Stimulated activated naive CD4-positive, alpha-beta T cell treated with Interleukin-2 at 50 U/mL for 16 hours (primary cell): ENCODE results near the gene MEF2A.
"Not testable (repeated sequence)": the region's sequence is repeated elsewhere in the genome, so short reads cannot be mapped to it uniquely, and the experiment has no call there.

ENCODE experiments used
- DNase-seq: peaks from one replicate; lab custom pipeline; 2025; lab: John Stamatoyannopoulos, UW

Gene MEF2A

DNA sequence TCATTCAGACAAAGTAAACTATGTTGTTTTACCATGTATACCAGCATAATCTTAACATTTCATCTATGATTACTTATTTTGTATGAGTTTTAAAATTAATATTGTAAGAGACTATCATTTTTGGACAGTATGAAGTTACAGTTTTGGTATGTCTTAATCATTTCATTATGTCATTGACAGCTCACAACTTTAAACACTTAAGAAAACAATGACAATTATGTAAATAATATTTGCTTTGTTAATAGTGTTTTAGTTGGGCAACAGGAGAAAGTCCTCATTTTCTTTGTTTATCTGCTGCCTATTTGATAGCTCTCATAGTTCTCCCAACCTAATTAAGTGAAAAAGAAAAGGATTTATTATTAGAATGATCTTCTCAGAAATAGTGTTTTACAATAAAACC lies 80.2 kb downstream of the MEF2A start:
- DNase-seq: no peak

DNA sequence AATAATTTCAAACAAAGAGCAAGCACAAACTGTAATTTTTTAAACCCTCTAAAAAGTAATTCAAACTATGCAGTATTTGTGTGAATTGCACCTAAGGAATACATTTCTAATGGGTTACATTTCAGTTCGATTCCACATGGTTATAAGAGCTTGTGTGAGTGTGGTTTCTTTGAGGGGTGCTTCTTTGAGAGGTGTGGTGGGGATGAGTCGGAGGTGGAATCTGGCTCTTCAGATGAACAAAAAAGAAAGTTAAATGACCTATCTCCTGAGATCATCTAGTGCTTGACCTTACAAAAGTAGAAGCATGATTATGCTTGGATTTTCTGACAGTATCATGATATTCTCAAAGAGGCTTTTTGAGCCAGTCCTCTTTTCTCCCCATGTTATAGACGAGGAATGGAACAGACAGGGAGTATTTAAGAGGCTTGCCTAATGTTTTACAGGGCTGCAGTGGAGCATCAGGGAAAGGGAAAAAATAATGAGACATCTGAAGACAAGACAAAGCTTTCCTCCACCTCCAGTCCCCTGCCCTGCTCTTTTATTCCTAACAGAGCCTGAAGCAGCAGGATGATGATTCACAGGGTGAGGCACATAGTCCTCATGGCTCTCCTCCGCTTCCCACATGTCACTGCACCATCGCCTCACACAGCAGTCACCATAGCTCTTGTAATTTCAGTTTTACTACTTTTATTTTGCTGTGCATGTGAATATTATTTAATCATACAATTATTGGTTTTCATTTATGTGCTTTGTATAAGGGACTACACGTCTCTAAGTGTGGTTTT lies 85.4 kb downstream of the MEF2A start:
- no peak for DNase-seq

DNA sequence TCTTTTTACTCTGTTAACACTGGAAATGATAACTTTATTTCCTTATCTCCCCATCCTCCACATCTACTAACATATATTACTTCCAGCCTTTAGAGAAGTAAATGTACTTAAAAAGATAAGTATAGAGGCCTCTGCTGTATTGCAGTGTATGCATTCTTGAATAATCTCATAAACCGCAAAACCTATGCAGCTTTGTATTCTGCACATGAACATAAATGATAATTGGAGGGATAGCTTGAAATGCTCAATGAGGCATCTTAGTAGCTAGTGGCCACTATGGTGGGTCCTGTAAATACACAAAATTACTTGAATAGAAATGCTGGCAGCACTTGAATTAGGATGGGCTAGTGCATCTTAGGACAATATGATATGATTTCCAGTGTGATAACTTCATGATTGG lies 90.4 kb downstream of the MEF2A start:
- DNase-seq: no peak

DNA sequence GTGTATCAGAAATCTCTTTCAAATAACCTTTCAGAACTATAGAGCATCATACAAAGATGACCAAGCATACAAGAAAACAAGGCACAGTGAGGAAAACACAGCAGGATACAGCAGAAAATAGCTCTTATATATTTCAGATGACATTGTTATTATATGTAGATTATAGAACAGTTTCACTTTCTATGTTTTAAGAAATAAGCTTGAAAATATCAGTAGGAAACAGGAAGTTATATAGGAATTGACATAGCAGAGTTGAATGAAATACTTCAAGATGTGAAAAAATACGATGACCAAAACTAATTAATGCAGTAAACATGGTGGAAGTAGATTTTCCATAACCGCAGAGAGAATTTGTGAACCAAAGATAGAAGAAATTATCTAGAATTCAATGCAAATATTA lies 92.2 kb downstream of the MEF2A start:
- DNase-seq: no peak

DNA sequence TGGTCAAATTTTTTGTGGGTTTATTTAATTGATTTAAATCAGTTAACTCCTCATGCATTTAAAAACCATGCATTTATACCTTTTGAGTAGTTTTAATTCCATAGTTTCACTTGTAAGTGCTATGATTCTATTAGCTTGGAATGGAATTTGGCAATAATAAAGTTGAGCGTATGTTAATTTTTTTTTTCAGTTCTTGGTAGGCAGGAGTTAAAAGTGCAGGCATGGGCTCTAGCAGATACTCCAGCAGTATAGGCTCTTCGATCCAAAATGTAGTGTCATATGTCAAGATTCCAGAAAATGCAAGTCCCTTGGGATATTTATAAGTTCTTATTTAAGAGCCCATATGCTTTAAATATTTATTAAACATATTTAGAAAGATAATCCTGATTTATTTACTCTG lies 97.1 kb downstream of the MEF2A start:
- DNase-seq: no peak

DNA sequence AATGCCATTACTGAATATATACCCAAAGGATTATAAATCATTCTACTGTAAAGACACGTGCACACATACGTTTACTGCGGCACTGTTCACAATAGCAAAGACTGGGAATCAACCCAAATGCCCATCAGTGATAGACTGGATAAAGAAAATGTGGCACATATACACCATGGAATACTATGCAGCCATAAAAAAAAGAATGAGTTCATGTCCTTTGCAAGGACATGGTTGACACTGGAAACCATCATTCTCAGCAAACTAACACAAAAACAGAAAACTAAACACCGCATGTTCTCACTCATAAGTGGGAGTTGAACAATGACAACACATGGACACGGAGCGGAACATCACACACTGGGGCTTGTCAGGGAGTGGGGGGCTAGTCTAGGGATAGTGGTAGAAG lies 100.3 kb downstream of the MEF2A start:
- not testable (repeated sequence) for DNase-seq

DNA sequence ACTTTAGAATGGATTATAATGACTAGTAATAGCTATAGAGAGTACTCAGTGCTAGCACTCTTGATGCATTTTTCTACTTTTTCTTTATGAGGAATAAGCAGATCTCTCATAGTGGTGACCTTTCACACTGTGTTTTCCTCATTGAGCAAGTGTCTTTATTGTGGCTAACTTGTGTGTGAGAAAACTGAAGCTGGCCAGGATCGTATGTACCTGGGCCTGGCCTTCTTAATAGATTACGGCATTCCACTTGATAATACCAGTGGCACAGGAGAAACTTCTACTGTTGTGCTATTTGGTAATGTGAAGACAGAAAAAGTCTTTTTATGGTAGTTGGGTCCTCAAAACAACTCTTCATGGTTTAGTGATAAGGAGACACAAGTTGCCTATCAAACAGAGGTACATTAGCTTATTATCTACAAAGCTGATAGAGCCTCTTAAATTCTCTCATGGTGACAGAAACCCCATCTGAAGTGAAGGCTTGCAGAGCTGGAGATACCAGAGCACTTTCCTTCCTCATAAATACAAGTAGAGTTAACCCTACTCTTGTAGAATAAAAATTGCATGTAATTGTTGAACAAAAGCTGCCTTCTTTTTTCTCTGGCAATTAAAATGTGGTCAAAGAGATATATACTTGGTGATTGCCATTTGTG lies 102.9 kb downstream of the MEF2A start:
- no peak for DNase-seq

DNA sequence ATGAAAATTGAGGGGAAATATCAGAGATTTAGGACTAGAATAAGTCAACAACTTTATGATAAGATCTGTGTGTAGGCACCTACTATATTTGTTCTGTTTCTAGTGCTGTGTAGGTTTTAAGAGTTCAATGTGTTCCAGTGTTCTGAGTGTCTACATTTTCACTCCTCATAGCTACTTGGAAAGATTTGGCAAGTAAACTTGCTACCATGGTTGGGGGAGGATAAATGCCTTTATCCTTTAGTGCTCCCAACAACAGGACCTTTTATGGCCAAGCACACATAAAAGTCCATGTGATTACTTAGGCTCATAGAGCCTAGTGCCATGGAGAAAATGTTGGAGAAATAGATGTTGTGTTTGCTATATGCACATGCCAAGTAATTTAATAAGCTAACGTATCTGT lies 103.5 kb downstream of the MEF2A start:
- no peak for DNase-seq

DNA sequence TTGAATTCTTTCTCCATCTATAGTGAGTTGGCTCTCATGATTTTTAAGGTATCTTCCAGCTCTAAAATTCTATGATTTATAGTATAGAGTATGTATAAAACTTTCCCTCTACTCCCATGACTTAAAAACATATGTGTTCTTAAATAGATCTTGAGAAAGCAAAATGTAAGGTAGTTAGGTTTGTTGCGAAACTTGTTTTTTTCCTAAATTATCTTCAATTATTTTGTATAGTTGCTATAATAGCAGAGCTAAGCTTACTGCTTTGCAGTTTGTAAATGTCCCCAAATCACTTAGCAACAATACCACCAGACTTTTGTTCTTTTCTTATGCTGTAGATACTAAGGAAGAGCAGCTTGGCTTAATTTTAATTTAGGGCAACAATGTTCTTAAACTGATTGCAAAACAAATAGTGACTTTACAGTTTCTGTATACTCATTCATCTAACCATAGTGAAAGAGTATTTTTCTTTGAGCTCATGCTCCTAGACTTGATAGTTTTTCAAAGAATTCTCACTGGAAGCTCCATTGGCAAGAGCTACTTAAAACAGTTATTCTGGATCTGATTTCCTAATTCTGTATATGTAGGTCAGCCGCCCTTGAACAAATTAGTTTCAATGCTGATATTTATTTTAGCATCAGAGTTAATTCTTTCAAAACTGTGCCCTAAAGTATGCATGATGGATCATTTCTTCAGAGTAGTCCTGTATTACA lies 106.3 kb downstream of the MEF2A start:
- no peak for DNase-seq

DNA sequence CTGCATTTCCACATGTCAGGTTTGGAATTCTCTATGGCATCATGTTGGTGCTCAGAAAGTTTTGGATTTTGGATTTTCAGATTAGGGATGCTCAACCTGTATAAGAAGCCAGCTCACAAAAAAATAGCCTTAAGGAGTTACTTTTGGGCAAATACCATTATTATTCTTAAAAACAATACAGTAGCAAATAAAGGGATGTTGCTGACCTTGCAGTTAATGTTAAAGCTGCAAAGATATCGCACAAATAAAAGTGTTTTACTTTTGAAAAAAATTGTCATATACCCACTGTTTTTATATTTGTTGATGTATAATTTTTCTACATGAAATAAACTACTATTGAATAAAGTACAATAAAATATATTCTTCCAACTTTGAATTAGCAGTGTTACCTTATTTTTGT lies 107.3 kb downstream of the MEF2A start:
- no peak for DNase-seq

DNA sequence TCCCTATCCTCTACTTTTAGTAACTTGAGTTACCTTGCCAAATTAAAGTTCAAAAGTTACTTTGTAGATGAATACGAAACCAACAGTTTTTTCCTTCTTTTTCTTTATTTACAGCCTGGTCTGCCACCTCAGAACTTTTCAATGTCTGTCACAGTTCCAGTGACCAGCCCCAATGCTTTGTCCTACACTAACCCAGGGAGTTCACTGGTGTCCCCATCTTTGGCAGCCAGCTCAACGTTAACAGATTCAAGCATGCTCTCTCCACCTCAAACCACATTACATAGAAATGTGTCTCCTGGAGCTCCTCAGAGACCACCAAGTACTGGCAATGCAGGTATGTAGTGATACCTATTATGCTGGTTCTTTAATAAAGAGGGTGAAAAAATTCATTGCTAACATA lies 108.5 kb downstream of the MEF2A start:
- DNase-seq: no peak

DNA sequence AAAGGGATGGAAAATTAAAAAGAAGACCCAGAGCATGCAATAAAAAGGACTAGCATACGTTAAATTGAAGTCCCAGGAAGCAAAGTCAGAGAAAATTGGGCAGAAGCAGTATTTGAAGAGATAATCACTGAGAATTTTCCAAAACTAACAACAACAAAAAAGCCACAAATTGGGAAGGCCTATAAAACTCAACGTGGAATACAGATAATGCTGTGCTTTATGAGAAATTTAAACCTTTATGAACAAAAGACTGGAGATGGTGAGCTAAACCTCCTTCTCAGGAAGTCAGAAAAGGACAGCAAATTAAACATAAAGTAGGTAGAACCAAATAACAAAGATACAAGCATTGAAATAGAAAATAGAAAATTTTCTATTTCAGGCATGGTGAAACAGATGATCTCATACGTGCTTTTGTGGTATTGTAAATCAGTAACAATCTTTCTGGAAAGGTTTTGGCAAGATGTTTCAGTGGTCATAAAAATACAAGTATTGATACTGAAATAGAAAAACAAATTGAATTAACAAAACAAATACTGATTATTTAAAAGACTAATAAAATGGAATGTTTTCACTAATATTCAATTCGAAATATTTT lies 111.9 kb downstream of the MEF2A start:
- no peak for DNase-seq

DNA sequence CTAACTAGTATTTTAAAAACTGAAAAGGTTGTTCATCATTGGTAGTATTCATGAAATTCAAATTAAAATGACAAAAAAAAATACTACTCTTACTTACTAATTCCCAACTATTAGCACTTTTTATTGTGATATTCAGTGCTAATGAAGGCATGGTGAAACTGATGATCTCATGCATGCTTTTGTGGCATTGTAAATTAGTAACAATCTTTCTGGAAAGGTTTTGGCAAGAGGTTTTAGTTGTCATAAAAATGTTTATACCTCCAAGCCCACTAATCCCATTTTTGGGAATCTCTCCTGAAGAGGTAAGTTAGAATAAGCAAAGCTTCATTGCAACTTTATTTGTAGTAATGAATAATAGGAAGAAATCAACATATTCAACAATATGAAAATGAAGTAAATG lies 114.5 kb downstream of the MEF2A start:
- no peak for DNase-seq

DNA sequence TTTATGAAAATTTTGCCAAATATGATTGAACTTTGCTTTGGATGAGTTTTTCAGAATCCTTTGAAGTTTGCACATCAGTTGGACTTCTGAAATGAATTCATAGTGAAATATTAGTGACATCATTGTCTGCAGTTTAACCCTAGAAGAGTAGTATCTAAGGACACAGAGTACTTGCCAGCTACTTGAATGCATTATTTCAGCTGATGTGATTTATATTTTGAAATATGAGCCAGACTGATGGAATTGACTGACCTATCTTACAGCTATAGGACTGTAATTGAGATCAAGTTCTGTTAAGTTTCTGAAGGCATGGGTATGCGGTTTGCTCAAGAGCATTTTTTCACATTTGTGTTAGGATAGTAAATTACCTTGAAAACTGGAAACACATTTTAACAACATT lies 116.2 kb downstream of the MEF2A start:
- DNase-seq: no peak

DNA sequence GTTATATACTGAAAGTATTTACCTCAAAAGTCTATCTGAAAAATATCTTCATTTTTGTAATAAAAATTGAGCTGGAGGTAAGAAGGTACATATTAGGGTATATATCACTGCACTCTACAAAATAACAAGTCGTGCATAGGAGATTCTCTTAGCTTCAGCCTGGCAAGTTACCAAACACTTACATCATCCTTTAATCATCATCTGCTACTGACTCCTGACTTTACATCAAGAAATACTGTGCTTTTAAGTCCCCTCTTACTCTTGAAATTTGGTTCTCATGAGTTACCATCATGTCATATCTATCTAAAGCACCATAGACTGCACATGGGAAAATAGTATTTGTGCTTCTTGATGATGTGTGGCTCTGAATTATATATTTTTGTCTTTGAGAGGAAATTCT lies 116.7 kb downstream of the MEF2A start:
- DNase-seq: no peak

DNA sequence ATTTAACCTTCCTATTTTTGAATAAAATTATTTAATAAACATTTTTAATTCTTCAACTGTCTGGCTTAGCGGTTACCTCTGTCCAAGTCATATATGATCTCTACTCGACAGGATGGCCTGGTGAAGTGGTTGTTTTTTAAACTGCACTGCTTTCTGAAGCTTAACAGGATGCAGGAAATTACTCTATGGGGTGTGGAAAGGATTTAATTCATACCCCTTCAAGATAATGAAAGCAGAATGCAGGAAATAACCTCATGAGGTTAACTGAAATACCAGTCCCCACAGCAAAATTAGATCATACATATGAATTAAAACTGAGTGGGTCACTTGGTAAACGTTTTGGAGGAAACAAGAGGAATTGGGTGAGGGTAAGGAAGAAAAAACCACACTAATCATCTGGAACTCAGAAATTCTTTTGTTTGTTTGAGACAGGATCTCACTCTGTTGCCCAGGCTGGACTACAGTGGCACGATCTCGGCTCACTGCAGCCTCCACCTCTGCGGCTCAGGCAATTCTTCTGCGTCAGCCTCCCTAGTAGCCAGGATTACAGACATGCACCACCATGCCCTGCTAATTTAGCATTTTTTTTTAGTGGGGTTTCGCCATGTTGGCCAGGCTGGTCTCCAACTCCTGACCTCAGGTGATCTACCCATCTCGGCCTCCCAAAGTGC lies 117.4 kb downstream of the MEF2A start:
- no peak for DNase-seq

DNA sequence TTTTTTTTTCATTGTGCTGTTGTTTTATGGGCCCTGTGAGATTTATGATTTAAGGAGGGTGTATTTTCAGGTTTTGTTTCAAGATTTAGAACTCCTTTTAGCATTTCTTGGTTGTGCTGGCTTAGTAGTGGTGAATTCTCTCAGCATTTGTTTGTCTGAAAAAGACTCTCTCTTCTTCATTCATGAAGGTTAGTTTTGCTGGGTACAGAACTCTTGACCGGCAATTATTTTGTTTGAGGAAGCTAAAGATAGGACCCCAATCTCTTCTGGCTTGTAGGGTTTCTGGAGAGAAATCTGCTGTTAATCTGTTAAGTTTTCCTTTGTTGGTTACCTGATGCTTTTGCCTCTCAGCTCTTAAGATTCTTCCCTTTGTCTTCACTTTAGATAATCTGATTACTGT lies 120.5 kb downstream of the MEF2A start:
- DNase-seq: no peak

DNA sequence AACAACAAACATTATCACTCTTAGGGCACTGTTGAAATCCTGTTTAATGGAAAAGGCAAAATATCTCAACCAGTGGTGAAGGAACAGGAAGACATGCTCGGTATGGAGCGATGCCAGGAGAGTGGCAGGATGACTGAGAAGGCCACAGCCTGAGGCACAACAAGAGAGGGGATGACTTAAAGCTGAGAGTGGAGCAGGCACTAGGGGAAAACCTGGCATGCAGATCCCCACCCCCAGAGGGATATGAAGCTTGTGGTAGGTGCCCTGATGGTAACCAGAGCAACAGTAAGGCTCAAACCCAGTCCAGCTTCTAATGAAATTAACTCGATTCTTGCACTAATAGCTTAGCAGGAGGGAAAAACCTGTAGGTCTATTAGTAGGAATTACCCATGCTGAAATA lies 127.0 kb downstream of the MEF2A start:
- no peak for DNase-seq

DNA sequence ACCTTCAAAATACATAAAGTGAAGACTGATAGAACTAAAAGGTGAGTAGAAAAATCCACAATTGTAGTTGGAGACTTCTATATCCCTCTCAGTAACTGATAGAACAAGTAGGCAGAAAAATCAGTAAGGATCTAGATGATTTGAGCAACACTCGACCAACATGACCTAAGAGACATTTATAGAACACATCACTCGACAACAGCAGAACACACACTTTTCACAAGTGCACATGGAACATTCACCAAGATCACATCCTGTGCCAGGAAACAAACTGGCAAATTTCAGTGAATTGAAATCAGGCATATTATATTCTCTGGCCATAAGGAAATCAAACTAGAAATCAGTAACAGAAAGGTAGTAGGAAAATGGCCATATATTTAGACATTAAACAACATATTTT lies 130.3 kb downstream of the MEF2A start:
- DNase-seq: no peak

DNA sequence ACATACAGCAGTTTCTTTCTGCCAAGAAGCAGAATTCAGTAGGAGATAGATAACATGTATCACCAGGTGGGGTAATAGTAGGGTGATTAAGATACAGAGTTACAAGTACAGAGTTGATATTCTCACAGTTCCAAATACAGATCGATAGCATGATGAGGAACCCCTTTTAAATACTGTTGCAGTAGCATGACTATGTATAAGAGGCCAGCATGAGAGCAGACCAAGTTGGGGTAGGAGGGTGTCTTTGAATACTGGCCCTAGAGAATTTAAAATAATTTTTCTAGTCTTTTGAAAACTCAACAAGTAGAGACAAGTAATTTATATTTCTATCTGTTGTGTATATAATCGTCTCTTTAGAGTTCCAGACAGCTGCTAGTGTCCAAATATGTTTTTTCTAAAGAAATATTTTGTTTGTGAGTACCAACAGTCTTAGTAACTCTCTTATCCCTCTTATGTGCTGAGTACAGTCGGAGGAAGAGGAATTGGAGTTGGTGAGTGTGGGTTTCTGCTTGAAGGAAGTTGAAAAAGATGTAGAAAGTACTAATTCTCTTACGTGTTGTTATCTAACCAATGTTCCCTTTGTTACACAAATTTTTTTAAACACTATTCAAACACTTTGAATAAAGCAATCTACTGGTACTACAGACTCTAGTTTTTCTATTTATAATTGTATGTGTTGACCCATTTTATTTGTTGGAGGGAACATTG lies 137.3 kb downstream of the MEF2A start:
- no peak for DNase-seq

DNA sequence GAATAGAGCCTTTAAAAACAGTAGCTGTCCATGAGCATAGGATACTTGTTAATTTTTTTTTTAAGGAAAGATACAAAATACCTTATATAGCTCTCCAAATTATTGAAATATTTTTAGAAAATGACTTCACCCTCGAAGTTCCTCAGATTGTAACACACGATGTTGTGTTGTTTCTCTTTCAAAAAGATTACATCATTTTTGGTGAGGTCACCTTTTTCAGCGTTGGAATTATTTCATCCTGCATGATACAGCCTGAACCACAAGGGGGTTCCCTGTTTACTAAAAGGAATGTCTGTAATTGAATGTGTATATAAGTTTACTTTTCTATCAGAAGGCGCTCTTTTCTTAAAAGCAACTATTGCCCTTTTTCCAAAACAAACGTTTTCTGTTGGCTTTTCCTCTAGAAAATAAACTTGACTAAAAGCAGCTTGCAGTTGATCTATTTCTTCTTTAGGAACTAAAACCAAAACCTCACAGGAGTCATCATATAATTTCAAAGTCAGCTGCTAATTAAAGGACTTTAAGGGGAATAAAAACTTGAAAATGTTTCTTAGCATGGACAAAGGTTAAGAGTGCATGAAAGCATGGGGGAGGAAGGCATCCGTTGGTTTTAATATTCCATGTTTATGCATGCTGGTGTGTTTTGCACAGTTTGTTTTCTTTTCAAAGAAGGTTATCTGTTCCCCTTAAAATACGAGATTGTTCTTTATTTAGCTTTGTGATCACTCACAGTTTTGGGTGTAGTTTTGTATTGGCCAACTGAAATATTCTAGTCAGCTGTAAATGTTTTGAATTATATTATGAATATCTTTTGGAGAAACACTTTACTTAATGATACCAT lies 138.0 kb downstream of the MEF2A start:
- no peak for DNase-seq
